ENCODE data around the gene ZBTB21. TPM values are rescaled to one million over a fixed set of nuclear protein-coding genes. Genes with fewer than 3 reads are reported as not detected.
"Not testable (repeated sequence)": the region's sequence is repeated elsewhere in the genome, so short reads cannot be mapped to it uniquely, and the experiment has no call there.

ZBTB21 gene
- total and polyA plus RNA-seq, 2 of the 4 experiments (the other 2 are of a cell fraction) = 6.8 to 12.0 TPM

- WGBS, 2 experiments (ENCODE audit: extremely low coverage in 2 of 2, insufficient read length in 1 of 2) = 75% methylated on average over 4 of the region's 14 CpGs; no CpG with 5 or more reads in 1 of the 2 experiments
- no peak overlapping the region for H3K4me2 ChIP-seq (ENCODE audit: low read depth, low read length)
- ATAC-seq (ENCODE audit: low read depth) = no peak
Observed at GRCh38 chr21:41950941-41951351, 59.2 kb downstream of the ZBTB21 start.

GRCh38 chr21:41949631-41950030, 60.5 kb downstream of the ZBTB21 start:
- H4K8ac ChIP-seq (ENCODE audit: low read depth in 2 of 2, low read length in 2 of 2); H2BK20ac ChIP-seq (ENCODE audit: low read depth, low read length); H3K27ac ChIP-seq (ENCODE audit: insufficient read depth, low read length); H3K4ac ChIP-seq (ENCODE audit: low read depth, low read length); H4K91ac ChIP-seq (ENCODE audit: insufficient read depth, low read depth, low read length); H3K14ac ChIP-seq (replicated peaks; ENCODE audit: low read depth, low read length); H3K27me3 ChIP-seq (ENCODE audit: control insufficient read depth, insufficient read depth, low read length); H3K36me3 ChIP-seq (ENCODE audit: control insufficient read depth, insufficient read depth, low read length); H2BK15ac ChIP-seq (ENCODE audit: low read depth, low read length); ATAC-seq (ENCODE audit: low read depth); H3K4me3 ChIP-seq (ENCODE audit: insufficient read depth, low read depth, low read length); H3K4me2 ChIP-seq (ENCODE audit: low read depth, low read length); DNase-seq; H3K56ac ChIP-seq (ENCODE audit: extremely low read depth, insufficient read depth, low read length); H2BK5ac ChIP-seq (ENCODE audit: low read depth, low read length, poor library complexity, severe bottlenecking); POLR2A ChIA-PET (ENCODE audit: unreplicated experiment); H2AK9ac ChIP-seq (replicated peaks; ENCODE audit: low read depth, low read length, poor library complexity); H2AFZ ChIP-seq (replicated peaks; ENCODE audit: low read length, poor library complexity); H4K5ac ChIP-seq (ENCODE audit: low read depth, low read length); H3K23ac ChIP-seq (ENCODE audit: low read depth, low read length); dilution Hi-C loops (cut with HindIII; ENCODE audit: low sequenced_read_pairs, unreplicated experiment); H3K9ac ChIP-seq (ENCODE audit: low read depth, low read length); H2AK5ac ChIP-seq (ENCODE audit: low read depth, low read length); H3K9me3 ChIP-seq (ENCODE audit: control insufficient read depth, insufficient read depth, low read length); CTCF ChIA-PET; H2BK120ac ChIP-seq (ENCODE audit: low read depth, low read length); BruUV-seq (replicated peaks); H3K18ac ChIP-seq (ENCODE audit: low read depth, low read length): not testable (repeated sequence)
- in situ Hi-C loops (cut with MboI; ENCODE audit: low sequenced_read_pairs) = loop anchor here (5.0 kb wide), 1 partner anchor 168 kb away; no protein-coding TSS in a partner anchor
- H3K79me1 ChIP-seq (ENCODE audit: low read depth in 1 of 2, low read length in 2 of 2) = peaks cover 58 to 79% of the 10 kb centered on the region in 2 experiments
- H3K9me1 ChIP-seq (ENCODE audit: insufficient read depth, low read length) = peaks cover 30% of the 10 kb centered on the region
- H3K4me1 ChIP-seq (ENCODE audit: control insufficient read depth, insufficient read depth, low read length) = peaks cover 26% of the 10 kb centered on the region
- peaks cover 47% of the 10 kb centered on the region for H4K20me1 ChIP-seq (ENCODE audit: insufficient read depth, low read length)
- intact Hi-C loops (cut with micrococcal nuclease) = loop anchor here (5.0 kb wide), 1 partner anchor 148 kb away; no protein-coding TSS in a partner anchor
- no CpG with 5 or more reads among the region's 3 CpGs for WGBS, 2 experiments (ENCODE audit: extremely low coverage in 2 of 2, insufficient read length in 1 of 2)

More at GRCh38 chr21:41950941-41951351, 59.2 kb downstream of the ZBTB21 start:
- H4K8ac ChIP-seq (ENCODE audit: low read depth in 2 of 2, low read length in 2 of 2) = no peak overlapping the region
- H2BK15ac ChIP-seq (ENCODE audit: low read depth, low read length) = no peak overlapping the region
- H3K56ac ChIP-seq (ENCODE audit: extremely low read depth, insufficient read depth, low read length) = no peak overlapping the region
- in situ Hi-C loops (cut with MboI; ENCODE audit: low sequenced_read_pairs) (no loop called here), dilution Hi-C loops (cut with HindIII; ENCODE audit: low sequenced_read_pairs, unreplicated experiment) (no loop called here), intact Hi-C loops (cut with micrococcal nuclease) (loop anchor here (5.0 kb wide), 1 partner anchor 146 kb away; no protein-coding TSS in a partner anchor)
- H4K5ac ChIP-seq (ENCODE audit: low read depth, low read length) = no peak overlapping the region
- no peak overlapping the region for H2AFZ ChIP-seq (replicated peaks; ENCODE audit: low read length, poor library complexity)
- peaks cover 26% of the 10 kb centered on the region for H3K4me1 ChIP-seq (ENCODE audit: control insufficient read depth, insufficient read depth, low read length)
- H3K4ac ChIP-seq (ENCODE audit: low read depth, low read length) = no peak overlapping the region
- CTCF ChIA-PET = interaction anchor here (1.0 kb wide), 1 partner anchor 27 kb away, joined by 4 read pairs; no protein-coding TSS in a partner anchor
- peaks cover 42% of the 10 kb centered on the region for H4K20me1 ChIP-seq (ENCODE audit: insufficient read depth, low read length)
- H3K79me1 ChIP-seq (ENCODE audit: low read depth in 1 of 2, low read length in 2 of 2) = peaks cover 46 to 76% of the 10 kb centered on the region in 2 experiments
- no peak overlapping the region for H3K14ac ChIP-seq (replicated peaks; ENCODE audit: low read depth, low read length)
- H4K91ac ChIP-seq (ENCODE audit: insufficient read depth, low read depth, low read length) = no peak overlapping the region
- POLR2A ChIA-PET (ENCODE audit: unreplicated experiment) = no interaction called here
- H3K9me3 ChIP-seq (ENCODE audit: control insufficient read depth, insufficient read depth, low read length) = no peaks in the 10 kb centered on the region
- H3K18ac ChIP-seq (ENCODE audit: low read depth, low read length) = no peak overlapping the region
- no peak overlapping the region for H3K4me3 ChIP-seq (ENCODE audit: insufficient read depth, low read depth, low read length)
- H2BK120ac ChIP-seq (ENCODE audit: low read depth, low read length) = no peak overlapping the region
- H3K36me3 ChIP-seq (ENCODE audit: control insufficient read depth, insufficient read depth, low read length) = peaks cover 5% of the 10 kb centered on the region; the same call in 1 of the 2 replicates
- H3K27ac ChIP-seq (ENCODE audit: insufficient read depth, low read length) = no peak overlapping the region
- no peak overlapping the region for H2BK5ac ChIP-seq (ENCODE audit: low read depth, low read length, poor library complexity, severe bottlenecking)
- H2AK9ac ChIP-seq (replicated peaks; ENCODE audit: low read depth, low read length, poor library complexity) = no peak overlapping the region
- H3K27me3 ChIP-seq (ENCODE audit: control insufficient read depth, insufficient read depth, low read length) = no peaks in the 10 kb centered on the region
- DNase-seq = no peak
- H2AK5ac ChIP-seq (ENCODE audit: low read depth, low read length) = no peak overlapping the region
- 0 out of 2 replicates have a peak overlapping the region, but pooled peaks have one; percentile 24 for H3K23ac ChIP-seq (ENCODE audit: low read depth, low read length)
- TF ChIP-seq RAD21 (IDR thresholded peaks at IDR 0.05; ENCODE audit: low read length) = no peak
- TF ChIP-seq BHLHE40 (IDR thresholded peaks at IDR 0.05; ENCODE audit: low read depth, low read length) = no peak
- no peak for TF ChIP-seq NFE2L2 (IDR thresholded peaks at IDR 0.05; ENCODE audit: low read depth, low read length)
- no peak for TF ChIP-seq CEBPB (IDR thresholded peaks at IDR 0.05; ENCODE audit: low read depth, low read length)
- no peak for TF ChIP-seq CHD1 (IDR thresholded peaks at IDR 0.05; ENCODE audit: low read depth, low read length)
- TF ChIP-seq FOS (IDR thresholded peaks at IDR 0.05; ENCODE audit: low read depth, low read length) = no peak
- no peak for TF ChIP-seq POLR2A (IDR thresholded peaks at IDR 0.05; ENCODE audit: low read depth, low read length)
- no peak for TF ChIP-seq RCOR1 (IDR thresholded peaks at IDR 0.05; ENCODE audit: insufficient replicate concordance, low read length)
- TF ChIP-seq USF2 (IDR thresholded peaks at IDR 0.05; ENCODE audit: low read depth, low read length) = no peak
- TF ChIP-seq RFX5 (IDR thresholded peaks at IDR 0.05; ENCODE audit: low read depth, low read length) = no peak
- no peak for TF ChIP-seq MAFK (IDR thresholded peaks at IDR 0.05; ENCODE audit: low read depth, low read length)
- no peak for TF ChIP-seq MAZ (IDR thresholded peaks at IDR 0.05; ENCODE audit: borderline replicate concordance, low read depth, low read length)
- no peak for TF ChIP-seq SMC3 (IDR thresholded peaks at IDR 0.05; ENCODE audit: low read depth, low read length)
- BruUV-seq (replicated peaks) = no TSS peak
- H3K9me1 ChIP-seq (ENCODE audit: insufficient read depth, low read length) = peaks cover 36% of the 10 kb centered on the region
- H2BK20ac ChIP-seq (ENCODE audit: low read depth, low read length) = no peak overlapping the region
- no peak overlapping the region for H3K9ac ChIP-seq (ENCODE audit: low read depth, low read length)
